Measurements from ENCODE around the gene EQTN. TPM values are rescaled to one million over a fixed set of nuclear protein-coding genes. Genes with fewer than 3 reads are reported as not detected.

The EQTN gene
- total RNA-seq, 1 experiment from 2014 or later = not detected

DNA sequence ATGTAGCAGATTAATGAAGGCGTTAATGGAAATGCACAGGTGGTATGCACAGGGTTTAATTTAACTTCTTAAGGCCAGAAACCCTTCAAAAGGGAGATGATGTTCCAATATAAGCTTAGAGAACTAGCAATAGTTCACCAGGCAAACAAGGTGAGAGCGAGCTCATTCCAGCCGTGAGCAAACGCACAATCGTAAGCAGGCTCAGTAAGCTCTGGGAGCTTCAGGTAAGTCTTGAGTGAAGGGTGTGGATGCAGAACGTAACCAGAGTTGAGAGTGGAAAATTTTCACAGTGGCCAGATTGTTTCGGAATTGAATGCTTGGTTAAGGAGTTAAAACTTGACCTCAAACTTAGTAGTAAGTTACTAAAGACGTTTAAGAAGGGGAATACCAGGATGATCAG, 5.7 kb downstream of the EQTN start:
- Histone ChIP-seq H3K4me2 (ENCODE audit: low read length) (no peak overlapping the region), H3K9me2 (ENCODE audit: insufficient read depth) (no peaks in the 10 kb centered on the region), H3K27me3 (ENCODE audit: insufficient read depth, low read length) (peaks cover 60% of the 10 kb centered on the region), H3K9me3 (ENCODE audit: control insufficient read depth in 1 of 2, insufficient read depth in 1 of 2, low read depth in 1 of 2, low read length in 2 of 2) (no peaks in the 10 kb centered on the region), H3K27ac (ENCODE audit: low read depth, low read length) (no peak overlapping the region), H4K20me1 (ENCODE audit: insufficient read depth) (no peaks in the 10 kb centered on the region), H3K36me3 (ENCODE audit: control insufficient read depth in 1 of 2, insufficient read depth in 2 of 2, low read length in 2 of 2) (no peaks in the 10 kb centered on the region), H3K9ac (ENCODE audit: low read length) (no peak overlapping the region), H3K79me2 (ENCODE audit: insufficient read depth, low read length) (no peaks in the 10 kb centered on the region), H3K4me1 (ENCODE audit: control insufficient read depth in 1 of 2, insufficient read depth in 2 of 2, low read length in 2 of 2) (no peaks in the 10 kb centered on the region), H3K4me3 (replicated peaks in 1 of 2; ENCODE audit: low read depth in 1 of 2, low read length in 2 of 2) (no peak overlapping the region), H2AFZ (ENCODE audit: low read depth, low read length, poor library complexity, severe bottlenecking) (no peak overlapping the region)
- intact Hi-C loops (cut with micrococcal nuclease) = no loop called here
- CTCF ChIA-PET = no interaction called here
- BruUV-seq (replicated peaks) = no TSS peak
- POLR2A ChIA-PET = interaction anchor here (0.6 kb wide), 1 partner anchor 509 kb away, joined by 3 read pairs; no protein-coding TSS in a partner anchor
- DNase-seq (ENCODE audit: low read depth, low spot score) = no peak
- ATAC-seq = no peak
- RAD21 ChIA-PET (ENCODE audit: low non-redundant PET in 1 of 2, low total read pairs in 2 of 2, uncharacterized antibody in 2 of 2, unreplicated experiment in 2 of 2) = no interaction called here
- TF ChIP-seq EGR1 (IDR thresholded peaks at IDR 0.05; ENCODE audit: low read depth) (no peak), EZH2 (IDR thresholded peaks at IDR 0.05) (no peak), CBX3 (IDR thresholded peaks at IDR 0.05; ENCODE audit: low read depth) (no peak), YY1 (IDR thresholded peaks at IDR 0.05; ENCODE audit: extremely low read depth, insufficient replicate concordance, low read depth, low read length) (no peak), ZFX (IDR thresholded peaks at IDR 0.05) (no peak), CEBPB (IDR thresholded peaks at IDR 0.05; ENCODE audit: low read depth) (no peak), RAD21 (IDR thresholded peaks at IDR 0.05; ENCODE audit: low read depth) (no peak), TCF7L2 (IDR thresholded peaks at IDR 0.05; ENCODE audit: borderline replicate concordance, extremely low read depth, insufficient read depth, insufficient read length) (no peak), EZH2phosphoT487 (IDR thresholded peaks at IDR 0.05; ENCODE audit: borderline replicate concordance) (no peak), FOSL1 (IDR thresholded peaks at IDR 0.05; ENCODE audit: low read depth) (no peak), SP1 (IDR thresholded peaks at IDR 0.05; ENCODE audit: low read depth) (no peak), POLR2AphosphoS5 (IDR thresholded peaks at IDR 0.05; ENCODE audit: low read depth, low read length) (no peak), POLR2A (IDR thresholded peaks at IDR 0.05; ENCODE audit: borderline replicate concordance, extremely low read depth, insufficient read depth, insufficient read length) (no peak), ELF1 (IDR thresholded peaks at IDR 0.05; ENCODE audit: borderline replicate concordance, low read depth) (no peak), ZNF274 (IDR thresholded peaks at IDR 0.05; ENCODE audit: low read depth, low read length) (no peak), SIN3A (IDR thresholded peaks at IDR 0.05; ENCODE audit: low read depth) (no peak)
- TF ChIP-seq, protein P1, sequence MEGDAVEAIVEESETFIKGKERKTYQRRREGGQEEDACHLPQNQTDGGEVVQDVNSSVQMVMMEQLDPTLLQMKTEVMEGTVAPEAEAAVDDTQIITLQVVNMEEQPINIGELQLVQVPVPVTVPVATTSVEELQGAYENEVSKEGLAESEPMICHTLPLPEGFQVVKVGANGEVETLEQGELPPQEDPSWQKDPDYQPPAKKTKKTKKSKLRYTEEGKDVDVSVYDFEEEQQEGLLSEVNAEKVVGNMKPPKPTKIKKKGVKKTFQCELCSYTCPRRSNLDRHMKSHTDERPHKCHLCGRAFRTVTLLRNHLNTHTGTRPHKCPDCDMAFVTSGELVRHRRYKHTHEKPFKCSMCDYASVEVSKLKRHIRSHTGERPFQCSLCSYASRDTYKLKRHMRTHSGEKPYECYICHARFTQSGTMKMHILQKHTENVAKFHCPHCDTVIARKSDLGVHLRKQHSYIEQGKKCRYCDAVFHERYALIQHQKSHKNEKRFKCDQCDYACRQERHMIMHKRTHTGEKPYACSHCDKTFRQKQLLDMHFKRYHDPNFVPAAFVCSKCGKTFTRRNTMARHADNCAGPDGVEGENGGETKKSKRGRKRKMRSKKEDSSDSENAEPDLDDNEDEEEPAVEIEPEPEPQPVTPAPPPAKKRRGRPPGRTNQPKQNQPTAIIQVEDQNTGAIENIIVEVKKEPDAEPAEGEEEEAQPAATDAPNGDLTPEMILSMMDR (IDR thresholded peaks at IDR 0.05 in 2 of 3, conservative IDR thresholded peaks at IDR 0.05 in 1 of 3; ENCODE audit: borderline replicate concordance in 1 of 3, insufficient read depth in 1 of 3, low read depth in 2 of 3, low read length in 2 of 3) = no peak
- TF ChIP-seq, protein P2, sequence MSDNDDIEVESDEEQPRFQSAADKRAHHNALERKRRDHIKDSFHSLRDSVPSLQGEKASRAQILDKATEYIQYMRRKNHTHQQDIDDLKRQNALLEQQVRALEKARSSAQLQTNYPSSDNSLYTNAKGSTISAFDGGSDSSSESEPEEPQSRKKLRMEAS (IDR thresholded peaks at IDR 0.05) = no peak
- TF ChIP-seq, protein P3, sequence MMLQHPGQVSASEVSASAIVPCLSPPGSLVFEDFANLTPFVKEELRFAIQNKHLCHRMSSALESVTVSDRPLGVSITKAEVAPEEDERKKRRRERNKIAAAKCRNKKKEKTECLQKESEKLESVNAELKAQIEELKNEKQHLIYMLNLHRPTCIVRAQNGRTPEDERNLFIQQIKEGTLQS (IDR thresholded peaks at IDR 0.05) = no peak

All from HCT116 (cell line).